ENCODE data around the gene SS18.
"Not testable (repeated sequence)": the region's sequence is repeated elsewhere in the genome, so short reads cannot be mapped to it uniquely, and the experiment has no call there.

The SS18 gene

GRCh38 chr18:26090130-26091046 is at the start of gene SS18:
TSS of gene SS18 (minus strand) at chr18:26090613. CDS start at chr18:26090569, 44 bp downstream.
- no peak for TF ChIP-seq CTCF (IDR thresholded peaks at IDR 0.05)
- H3K4me3 ChIP-seq: peak within 1 kb of the TSS; percentile 96
- H3K27ac ChIP-seq: peak within 1 kb of the TSS; percentile 93 to 99
- peak; percentile 96 for DNase-seq (ENCODE audit: low spot score)

GRCh38 chr18:26135548-26135947 is 45.1 kb upstream of the SS18 start:
- no peak for TF ChIP-seq CTCF (IDR thresholded peaks at IDR 0.05)
- DNase-seq (ENCODE audit: low spot score): no peak
- no peak overlapping the region for H3K4me3 ChIP-seq
- no peak overlapping the region for H3K27ac ChIP-seq

GRCh38 chr18:26134107-26134506 is 43.7 kb upstream of the SS18 start:
- peak overlapping the region; percentile 45 for H3K4me3 ChIP-seq
- no peak overlapping the region for H3K27ac ChIP-seq
- DNase-seq (ENCODE audit: low spot score): no peak
- no peak for TF ChIP-seq CTCF (IDR thresholded peaks at IDR 0.05)

- no peak for DNase-seq (ENCODE audit: low spot score)
- H3K4me3 ChIP-seq: peak within 1 kb of the TSS; percentile 45
- TF ChIP-seq CTCF (IDR thresholded peaks at IDR 0.05): no peak
- no peak within 1 kb of the TSS for H3K27ac ChIP-seq
These were observed 43.2 kb upstream of the SS18 start, which contains the start of gene PSMA8 for GRCh38 chr18:26133652-26134051. TSS of gene PSMA8 (plus strand) at chr18:26133869. CDS start at chr18:26133966, 97 bp downstream.

GRCh38 chr18:26128192-26128591 is 37.8 kb upstream of the SS18 start:
- not testable (repeated sequence) for H3K4me3 ChIP-seq; DNase-seq (ENCODE audit: low spot score); H3K27ac ChIP-seq

GRCh38 chr18:26127786-26128185 is 37.4 kb upstream of the SS18 start:
- TF ChIP-seq CTCF (IDR thresholded peaks at IDR 0.05): no peak
- DNase-seq (ENCODE audit: low spot score): no peak
- Histone ChIP-seq H3K4me3 (no peak overlapping the region), H3K27ac (no peak overlapping the region)

- not testable (repeated sequence) for H3K4me3 ChIP-seq; H3K27ac ChIP-seq; DNase-seq (ENCODE audit: low spot score)
These were observed 31.6 kb upstream of the SS18 start for GRCh38 chr18:26121994-26122393.

- no peak overlapping the region for H3K4me3 ChIP-seq
- H3K27ac ChIP-seq: no peak overlapping the region
- no peak for TF ChIP-seq CTCF (IDR thresholded peaks at IDR 0.05)
- DNase-seq (ENCODE audit: low spot score): no peak
These were observed 31.1 kb upstream of the SS18 start for GRCh38 chr18:26121476-26121875.
